Calu3 (cell line): ENCODE measurements around the gene INCA1. TPM values are rescaled to one million over a fixed set of nuclear protein-coding genes. Genes with fewer than 3 reads are reported as not detected.

Experiments
- BruUV-seq: library from RNA; stranded (reverse); fragments of 400-500 nt; replicated peaks from 2 replicates; lab custom pipeline; 2021; lab: Mats Ljungman, UMichigan
- CTCF ChIA-PET: fragments of 300-600 bp; sonication (Branson Sonifier 250); formaldehyde crosslinking; loops from one replicate; lab custom pipeline; 2022; ENCODE audit warnings: antibody characterized with exemption; lab: Charles Lee
- DNase-seq: peaks from one replicate; pipeline ENCODE4 v3.0.0; 2022
- H3K27ac Mint-ChIP-seq: one replicate; pipeline ENCODE4 v1.8.0; 2022; ENCODE audit warnings: mixed read lengths; ENCODE audit not compliant: unreplicated experiment
- H3K27me3 Mint-ChIP-seq: one replicate; pipeline ENCODE4 v1.8.0; 2022; ENCODE audit warnings: mixed read lengths; ENCODE audit not compliant: unreplicated experiment
- H3K36me3 Mint-ChIP-seq: one replicate; pipeline ENCODE4 v1.8.0; 2022; ENCODE audit warnings: mild to moderate bottlenecking, moderate library complexity, mixed read lengths; ENCODE audit not compliant: insufficient read depth, unreplicated experiment
- H3K4me1 Mint-ChIP-seq: one replicate; pipeline ENCODE4 v1.8.0; 2022; ENCODE audit warnings: mild to moderate bottlenecking, low read depth, mixed read lengths; ENCODE audit not compliant: unreplicated experiment
- H3K4me3 Mint-ChIP-seq: one replicate; pipeline ENCODE4 v1.8.0; 2022; ENCODE audit warnings: mild to moderate bottlenecking, low read depth, moderate library complexity, mixed read lengths; ENCODE audit not compliant: unreplicated experiment
- H3K9me3 Mint-ChIP-seq: one replicate; pipeline ENCODE4 v1.8.0; 2022; ENCODE audit warnings: low read depth, mixed read lengths; ENCODE audit not compliant: unreplicated experiment
- intact Hi-C: fragments of 100-400 bp; cut with micrococcal nuclease; formaldehyde crosslinking; loops from one replicate; pipeline ENCODE4 v1.10.0; 2022; ENCODE audit not compliant: unreplicated experiment
- total RNA-seq: library from RNA; stranded (reverse); gene quantifications from 2 replicates; pipeline ENCODE4 v1.2.3, GENCODE V29; 2022
- TF ChIP-seq, protein P1 (sequence below): fragments of 200-600 bp; IDR thresholded peaks from one replicate; pipeline ENCODE4 v1.8.0; 2022; ENCODE audit warnings: antibody characterized with exemption; ENCODE audit not compliant: unreplicated experiment

The INCA1 gene
- total RNA-seq, 1 experiment from 2014 or later: 0.54 TPM

DNA sequence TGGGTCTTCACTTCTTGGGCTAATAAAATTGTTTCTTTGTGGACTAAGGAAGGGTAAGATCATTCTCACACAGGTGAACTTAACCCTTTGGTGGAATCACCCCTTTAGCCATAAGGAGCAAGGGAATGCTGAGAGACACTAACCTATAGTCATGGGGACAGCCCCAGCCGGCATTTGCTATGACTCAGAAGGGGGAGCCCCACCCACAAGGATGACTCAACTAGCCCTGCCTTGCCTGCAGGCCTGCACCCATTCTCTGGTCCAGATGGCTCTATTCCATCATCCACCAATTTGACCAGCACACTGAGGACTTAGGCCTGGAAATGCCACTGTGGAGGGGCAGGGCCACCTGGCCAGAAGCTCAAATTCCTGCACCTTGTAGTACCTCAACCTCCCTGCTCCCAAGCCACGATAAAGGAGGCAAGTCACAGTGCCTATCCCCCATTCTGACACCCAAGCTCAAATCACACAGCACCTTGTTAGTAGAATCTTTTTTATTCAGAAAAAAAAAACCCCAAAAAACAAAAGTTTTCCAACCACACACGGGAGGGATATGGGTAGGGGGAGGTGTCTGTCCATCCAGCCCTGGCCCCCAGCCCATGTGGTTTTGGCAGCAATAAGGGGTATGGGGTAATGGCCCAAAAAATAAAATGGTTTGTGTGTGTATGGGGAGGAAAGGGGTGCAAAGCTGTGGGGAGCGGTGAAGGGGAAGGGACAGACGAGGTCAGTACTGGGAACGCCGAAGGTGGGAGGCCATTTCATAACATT, 52.0 kb downstream of the INCA1 start:
- BruUV-seq: no TSS peak
- peak; percentile 80 for DNase-seq
- CTCF ChIA-PET: no interaction called here
- H3K36me3 Mint-ChIP-seq: peaks cover 85% of the 10 kb centered on the region
- H3K4me3 Mint-ChIP-seq: peak overlapping the region; percentile 89
- H3K4me1 Mint-ChIP-seq: peaks cover 33% of the 10 kb centered on the region
- intact Hi-C loops: no loop called here
- no peaks in the 10 kb centered on the region for H3K27me3 Mint-ChIP-seq
- H3K9me3 Mint-ChIP-seq: no peaks in the 10 kb centered on the region
- TF ChIP-seq, protein P1, sequence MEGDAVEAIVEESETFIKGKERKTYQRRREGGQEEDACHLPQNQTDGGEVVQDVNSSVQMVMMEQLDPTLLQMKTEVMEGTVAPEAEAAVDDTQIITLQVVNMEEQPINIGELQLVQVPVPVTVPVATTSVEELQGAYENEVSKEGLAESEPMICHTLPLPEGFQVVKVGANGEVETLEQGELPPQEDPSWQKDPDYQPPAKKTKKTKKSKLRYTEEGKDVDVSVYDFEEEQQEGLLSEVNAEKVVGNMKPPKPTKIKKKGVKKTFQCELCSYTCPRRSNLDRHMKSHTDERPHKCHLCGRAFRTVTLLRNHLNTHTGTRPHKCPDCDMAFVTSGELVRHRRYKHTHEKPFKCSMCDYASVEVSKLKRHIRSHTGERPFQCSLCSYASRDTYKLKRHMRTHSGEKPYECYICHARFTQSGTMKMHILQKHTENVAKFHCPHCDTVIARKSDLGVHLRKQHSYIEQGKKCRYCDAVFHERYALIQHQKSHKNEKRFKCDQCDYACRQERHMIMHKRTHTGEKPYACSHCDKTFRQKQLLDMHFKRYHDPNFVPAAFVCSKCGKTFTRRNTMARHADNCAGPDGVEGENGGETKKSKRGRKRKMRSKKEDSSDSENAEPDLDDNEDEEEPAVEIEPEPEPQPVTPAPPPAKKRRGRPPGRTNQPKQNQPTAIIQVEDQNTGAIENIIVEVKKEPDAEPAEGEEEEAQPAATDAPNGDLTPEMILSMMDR: no peak
- peak overlapping the region; percentile 84 for H3K27ac Mint-ChIP-seq

DNA sequence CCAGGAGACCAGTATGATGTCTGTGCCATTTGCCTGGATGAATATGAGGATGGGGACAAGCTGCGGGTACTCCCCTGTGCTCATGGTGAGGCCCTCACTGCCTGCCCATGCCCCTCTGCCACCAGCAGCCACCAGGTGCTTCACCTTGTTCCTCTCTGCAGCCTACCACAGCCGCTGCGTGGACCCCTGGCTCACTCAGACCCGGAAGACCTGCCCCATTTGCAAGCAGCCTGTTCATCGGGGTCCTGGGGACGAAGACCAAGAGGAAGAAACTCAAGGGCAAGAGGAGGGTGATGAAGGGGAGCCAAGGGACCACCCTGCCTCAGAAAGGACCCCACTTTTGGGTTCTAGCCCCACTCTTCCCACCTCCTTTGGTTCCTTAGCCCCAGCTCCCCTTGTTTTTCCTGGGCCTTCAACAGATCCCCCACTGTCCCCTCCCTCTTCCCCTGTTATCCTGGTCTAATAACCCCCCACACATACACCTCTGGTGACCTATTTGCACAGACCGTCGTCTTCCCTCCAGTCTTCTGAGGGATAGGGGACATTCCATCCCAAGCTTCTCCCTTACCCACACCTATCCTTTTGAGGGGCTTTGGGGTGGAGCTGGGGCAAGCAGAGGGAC, 52.7 kb downstream of the INCA1 start:
- intact Hi-C loops: no loop called here
- H3K36me3 Mint-ChIP-seq: peaks cover 88% of the 10 kb centered on the region
- no peak for DNase-seq
- CTCF ChIA-PET: no interaction called here
- TF ChIP-seq, protein P1: no peak
- H3K4me1 Mint-ChIP-seq: peaks cover 31% of the 10 kb centered on the region
- H3K4me3 Mint-ChIP-seq: peak overlapping the region; percentile 89
- no peaks in the 10 kb centered on the region for H3K9me3 Mint-ChIP-seq
- BruUV-seq: no TSS peak
- H3K27ac Mint-ChIP-seq: peak overlapping the region; percentile 84
- no peaks in the 10 kb centered on the region for H3K27me3 Mint-ChIP-seq

DNA sequence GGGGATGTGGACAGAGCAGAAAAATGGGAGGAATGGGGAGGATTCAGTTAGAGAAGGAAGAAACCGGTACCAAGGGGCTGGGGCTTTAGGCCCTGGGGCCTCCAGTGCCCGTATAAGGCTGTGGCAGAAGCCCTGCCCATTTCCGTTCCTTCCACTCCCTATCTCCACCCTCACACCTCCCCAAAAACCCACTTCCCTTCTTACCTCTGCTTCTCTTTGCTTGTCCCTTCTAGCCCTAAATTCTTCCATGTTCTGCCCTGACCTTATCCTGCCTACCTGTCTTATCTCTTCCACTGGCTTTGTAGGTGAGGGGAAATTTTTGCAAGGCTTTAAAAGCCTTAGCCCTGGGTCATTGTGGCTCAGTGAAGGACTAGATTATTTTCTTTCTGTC, 53.2 kb downstream of the INCA1 start:
- H3K36me3 Mint-ChIP-seq: peaks cover 93% of the 10 kb centered on the region
- BruUV-seq: no TSS peak
- CTCF ChIA-PET: no interaction called here
- peak overlapping the region; percentile 11 for H3K27ac Mint-ChIP-seq
- no peaks in the 10 kb centered on the region for H3K9me3 Mint-ChIP-seq
- H3K4me1 Mint-ChIP-seq: peaks cover 31% of the 10 kb centered on the region
- TF ChIP-seq, protein P1: no peak
- H3K4me3 Mint-ChIP-seq: no peak overlapping the region
- no peak for DNase-seq
- intact Hi-C loops: no loop called here
- no peaks in the 10 kb centered on the region for H3K27me3 Mint-ChIP-seq

DNA sequence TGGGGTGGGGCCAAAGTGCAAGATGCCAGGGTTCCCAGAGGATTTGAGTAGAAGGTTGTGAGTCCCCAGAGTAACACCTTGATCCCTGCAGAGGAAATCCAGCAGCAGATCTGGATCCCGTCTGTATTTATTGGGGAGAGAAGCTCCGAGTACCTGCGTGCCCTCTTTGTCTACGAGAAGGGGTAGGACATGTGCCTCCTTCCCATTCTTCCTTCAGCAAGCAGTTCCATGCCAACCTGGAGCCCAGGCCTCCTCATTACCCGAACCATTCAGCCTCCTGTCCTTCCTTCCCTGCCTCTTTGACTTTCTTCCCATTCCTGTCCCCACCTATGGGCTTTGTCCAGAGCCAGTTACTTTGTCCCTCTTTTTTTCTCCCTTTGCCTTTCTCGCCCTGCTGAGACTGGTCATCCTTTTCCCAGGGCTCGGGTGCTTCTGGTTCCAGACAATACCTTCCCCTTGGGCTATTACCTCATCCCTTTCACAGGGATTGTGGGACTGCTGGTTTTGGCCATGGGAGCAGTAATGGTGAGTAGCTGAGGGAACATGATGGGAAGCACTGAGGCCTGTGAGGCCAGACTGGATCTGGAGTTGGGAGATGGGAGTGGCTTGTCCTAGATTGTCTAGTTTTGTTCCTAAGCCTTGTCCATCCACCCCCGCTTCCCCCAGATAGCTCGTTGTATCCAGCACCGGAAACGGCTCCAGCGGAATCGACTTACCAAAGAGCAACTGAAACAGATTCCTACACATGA, 54.4 kb downstream of the INCA1 start:
- no TSS peak for BruUV-seq
- DNase-seq: no peak
- intact Hi-C loops: no loop called here
- H3K9me3 Mint-ChIP-seq: no peaks in the 10 kb centered on the region
- peaks cover 85% of the 10 kb centered on the region for H3K36me3 Mint-ChIP-seq
- no peaks in the 10 kb centered on the region for H3K27me3 Mint-ChIP-seq
- peaks cover 31% of the 10 kb centered on the region for H3K4me1 Mint-ChIP-seq
- TF ChIP-seq, protein P1: no peak
- CTCF ChIA-PET: no interaction called here
- H3K4me3 Mint-ChIP-seq: no peak overlapping the region
- peak overlapping the region; percentile 60 for H3K27ac Mint-ChIP-seq
